DND-41 (cell line): ENCODE results near the gene OBI1.
"Not testable (repeated sequence)": the region's sequence is repeated elsewhere in the genome, so short reads cannot be mapped to it uniquely, and the experiment has no call there.

Source experiments
- ATAC-seq: fragments of 200-7000 bp; cut with Tn5 transposase; 3 replicates; pipeline ENCODE4 v1.9.1; 2021; ENCODE audit warnings: low read depth; ENCODE audit not compliant: insufficient read depth
- DNase-seq: peaks from one replicate; pipeline ENCODE4 v3.0.0-alpha.2; 2020
- H2AFZ ChIP-seq: 2 replicates; pipeline ENCODE4 v1.6.0; 2012; ENCODE audit warnings: low read depth, low read length
- H3K27ac ChIP-seq: 2 replicates; pipeline ENCODE4 v1.5.1; 2012; ENCODE audit warnings: low read length, inconsistent platforms
- H3K27me3 ChIP-seq: fragments of 200-600 bp; sonication (generic); 2 replicates; pipeline ENCODE4 v1.6.0; 2012; ENCODE audit warnings: low read length, mild to moderate bottlenecking, inconsistent platforms; ENCODE audit not compliant: insufficient read depth, poor library complexity
- H3K36me3 ChIP-seq: 2 replicates; pipeline ENCODE4 v1.5.1; 2012; ENCODE audit warnings: low read length, inconsistent platforms; ENCODE audit not compliant: insufficient read depth
- H3K4me1 ChIP-seq: 2 replicates; pipeline ENCODE4 v1.5.1; 2012; ENCODE audit warnings: mild to moderate bottlenecking, low read length; ENCODE audit not compliant: insufficient read depth
- H3K4me2 ChIP-seq: 2 replicates; pipeline ENCODE4 v1.6.0; 2012; ENCODE audit warnings: mild to moderate bottlenecking, moderate library complexity, low read length, inconsistent platforms; ENCODE audit not compliant: insufficient read depth
- H3K4me3 ChIP-seq, 2 experiments: fragments of 200-600 bp in 1 of 2; shearing (Covaris generic) in 1 of 2; 2 replicates each; pipeline ENCODE4 v1.5.1; 2012 to 2016; ENCODE audit warnings: inconsistent platforms in 2 of 2, low read length in 2 of 2, mild to moderate bottlenecking in 2 of 2, low read depth in 1 of 2, moderate library complexity in 1 of 2
- H3K79me2 ChIP-seq: 2 replicates; pipeline ENCODE4 v1.6.0; 2012; ENCODE audit warnings: low read length, inconsistent platforms; ENCODE audit not compliant: insufficient read depth
- H3K9ac ChIP-seq: 2 replicates; pipeline ENCODE4 v1.6.0; 2012; ENCODE audit warnings: low read depth, mild to moderate bottlenecking, inconsistent platforms, low read length, moderate library complexity
- H3K9me3 ChIP-seq: 2 replicates; pipeline ENCODE4 v1.5.1; 2012; ENCODE audit warnings: low read length, moderate library complexity, mild to moderate bottlenecking, inconsistent platforms; ENCODE audit not compliant: insufficient read depth, severe bottlenecking
- H4K20me1 ChIP-seq: 2 replicates; pipeline ENCODE4 v1.6.0; 2012; ENCODE audit warnings: low read length; ENCODE audit not compliant: insufficient read depth
- EZH2 ChIP-seq: IDR thresholded peaks from 3 replicates; pipeline ENCODE4 v1.6.1; 2012; ENCODE audit warnings: borderline replicate concordance, low read depth, mild to moderate bottlenecking, moderate library complexity, low read length, inconsistent platforms; ENCODE audit not compliant: severe bottlenecking
- TF ChIP-seq, protein P1 (sequence below): IDR thresholded peaks from 2 replicates; pipeline ENCODE4 v1.5.1; 2012; ENCODE audit warnings: borderline replicate concordance, low read length, moderate library complexity, mild to moderate bottlenecking; ENCODE audit not compliant: poor library complexity, severe bottlenecking; ENCODE audit errors: extremely low read depth

OBI1 gene

DNA sequence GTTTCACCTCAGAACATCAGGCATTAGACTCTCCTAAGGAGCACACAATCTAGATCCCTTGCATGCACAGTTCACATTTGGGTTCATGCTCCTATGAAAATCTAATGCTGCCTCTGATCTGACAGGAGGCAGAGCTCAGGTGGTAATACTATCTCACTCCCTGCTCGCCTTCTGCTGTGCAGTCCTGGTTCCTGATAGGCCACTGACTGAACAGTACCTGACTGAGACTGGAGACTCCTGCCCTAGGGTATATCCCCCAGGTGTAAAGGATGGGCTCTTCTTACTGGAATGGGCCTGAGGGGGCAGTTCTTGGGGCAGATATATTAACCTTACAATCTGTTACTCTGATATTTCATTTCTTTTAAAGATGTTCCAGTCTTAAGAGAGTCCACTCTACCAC lies 6.3 kb downstream of the OBI1 start:
- H3K9me3 ChIP-seq = no peaks in the 10 kb centered on the region
- DNase-seq (no peak), ATAC-seq (no peak)
- H3K27me3 ChIP-seq = no peaks in the 10 kb centered on the region
- peaks cover 82% of the 10 kb centered on the region for H4K20me1 ChIP-seq
- H3K4me3 ChIP-seq = no peak overlapping the region
- no peak overlapping the region for H3K9ac ChIP-seq
- peak overlapping the region; percentile 7; the same call in 1 of the 2 replicates for H3K4me2 ChIP-seq
- H2AFZ ChIP-seq = no peak overlapping the region
- peaks cover 9% of the 10 kb centered on the region; the same call in 1 of the 2 replicates for H3K36me3 ChIP-seq
- TF ChIP-seq, protein P1, sequence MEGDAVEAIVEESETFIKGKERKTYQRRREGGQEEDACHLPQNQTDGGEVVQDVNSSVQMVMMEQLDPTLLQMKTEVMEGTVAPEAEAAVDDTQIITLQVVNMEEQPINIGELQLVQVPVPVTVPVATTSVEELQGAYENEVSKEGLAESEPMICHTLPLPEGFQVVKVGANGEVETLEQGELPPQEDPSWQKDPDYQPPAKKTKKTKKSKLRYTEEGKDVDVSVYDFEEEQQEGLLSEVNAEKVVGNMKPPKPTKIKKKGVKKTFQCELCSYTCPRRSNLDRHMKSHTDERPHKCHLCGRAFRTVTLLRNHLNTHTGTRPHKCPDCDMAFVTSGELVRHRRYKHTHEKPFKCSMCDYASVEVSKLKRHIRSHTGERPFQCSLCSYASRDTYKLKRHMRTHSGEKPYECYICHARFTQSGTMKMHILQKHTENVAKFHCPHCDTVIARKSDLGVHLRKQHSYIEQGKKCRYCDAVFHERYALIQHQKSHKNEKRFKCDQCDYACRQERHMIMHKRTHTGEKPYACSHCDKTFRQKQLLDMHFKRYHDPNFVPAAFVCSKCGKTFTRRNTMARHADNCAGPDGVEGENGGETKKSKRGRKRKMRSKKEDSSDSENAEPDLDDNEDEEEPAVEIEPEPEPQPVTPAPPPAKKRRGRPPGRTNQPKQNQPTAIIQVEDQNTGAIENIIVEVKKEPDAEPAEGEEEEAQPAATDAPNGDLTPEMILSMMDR = no peak
- TF ChIP-seq EZH2 = no peak
- H3K4me1 ChIP-seq = peaks cover 65% of the 10 kb centered on the region
- H3K27ac ChIP-seq = no peak overlapping the region
- peaks cover 99% of the 10 kb centered on the region for H3K79me2 ChIP-seq

DNA sequence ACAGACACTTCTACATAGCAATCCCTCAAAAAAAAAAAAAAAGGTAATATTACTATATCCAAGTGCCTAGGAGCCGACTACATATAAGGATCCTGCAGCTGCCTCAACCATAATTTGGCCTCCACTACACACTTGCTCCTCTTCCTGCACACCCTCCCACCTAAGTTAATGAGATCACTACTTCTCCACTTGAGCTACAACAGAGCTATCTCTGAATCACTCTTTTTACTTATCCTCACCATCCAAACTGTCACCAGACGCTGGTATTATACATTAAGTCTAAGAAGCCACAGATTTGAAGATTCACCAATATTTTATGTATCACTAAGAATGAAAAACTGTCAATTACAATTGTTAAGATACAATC lies 8.3 kb downstream of the OBI1 start:
- Histone ChIP-seq H3K4me3 (no peak overlapping the region), H3K79me2 (peaks cover 99% of the 10 kb centered on the region), H3K4me2 (peak overlapping the region; percentile 23), H3K9ac (no peak overlapping the region), H4K20me1 (peaks cover 94% of the 10 kb centered on the region), H3K27ac (no peak overlapping the region), H3K36me3 (peaks cover 4% of the 10 kb centered on the region; the same call in 1 of the 2 replicates), H3K9me3 (no peaks in the 10 kb centered on the region), H3K27me3 (no peaks in the 10 kb centered on the region), H2AFZ (no peak overlapping the region), H3K4me1 (peaks cover 52% of the 10 kb centered on the region)
- no peak for TF ChIP-seq EZH2
- TF ChIP-seq, protein P1 = no peak
- peak; percentile 71 for ATAC-seq
- DNase-seq = no peak

DNA sequence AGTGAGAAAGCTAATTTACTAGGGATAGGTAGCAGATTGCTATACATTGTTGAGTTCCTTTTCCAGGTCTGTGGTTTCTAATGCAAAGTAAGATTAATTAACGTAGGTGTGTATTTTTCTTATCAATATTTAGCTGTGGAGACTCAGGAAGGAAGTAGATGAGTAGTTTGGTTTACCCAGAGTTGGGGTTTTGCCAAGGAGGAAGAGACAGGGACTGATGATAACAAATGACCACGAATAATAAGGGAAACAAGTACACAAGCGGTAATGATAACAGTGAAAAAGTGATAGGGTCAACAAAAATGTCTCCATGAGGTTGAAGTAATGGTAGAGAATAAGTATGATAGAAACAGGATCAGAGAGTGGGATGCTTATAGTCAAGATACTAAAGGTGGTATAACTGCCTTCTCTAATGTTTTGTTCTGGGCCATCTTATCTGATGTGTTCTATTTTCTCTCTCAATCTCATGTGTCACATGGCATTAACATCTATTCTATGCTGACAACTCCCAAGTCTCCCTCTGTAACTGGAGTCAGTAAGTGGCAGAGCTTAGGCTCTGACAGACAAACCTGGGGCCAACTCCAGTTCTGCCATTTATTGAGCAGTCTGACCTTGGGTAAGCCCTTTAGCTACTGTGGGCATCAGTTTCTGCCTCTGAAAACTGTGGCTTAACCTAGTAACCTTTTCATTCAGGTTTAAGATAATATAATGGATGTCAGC lies 8.8 kb downstream of the OBI1 start:
- Histone ChIP-seq H3K4me1 (peaks cover 46% of the 10 kb centered on the region), H2AFZ (no peak overlapping the region), H3K4me3 (no peak overlapping the region), H3K9ac (no peak overlapping the region), H3K9me3 (no peaks in the 10 kb centered on the region), H3K27ac (peak overlapping the region; percentile 24; the same call in 1 of the 2 replicates), H3K27me3 (no peaks in the 10 kb centered on the region), H3K36me3 (0 out of 2 replicates have a peak, but pooled peaks cover under 1% of the 10 kb centered on the region), H4K20me1 (peaks cover 93% of the 10 kb centered on the region), H3K4me2 (peak overlapping the region; percentile 23; the same call in 1 of the 2 replicates), H3K79me2 (peaks cover 99% of the 10 kb centered on the region)
- peak; percentile 27; the same call in 2 of the 3 replicates for ATAC-seq
- TF ChIP-seq EZH2 = no peak
- TF ChIP-seq, protein P1 = no peak
- no peak for DNase-seq

DNA sequence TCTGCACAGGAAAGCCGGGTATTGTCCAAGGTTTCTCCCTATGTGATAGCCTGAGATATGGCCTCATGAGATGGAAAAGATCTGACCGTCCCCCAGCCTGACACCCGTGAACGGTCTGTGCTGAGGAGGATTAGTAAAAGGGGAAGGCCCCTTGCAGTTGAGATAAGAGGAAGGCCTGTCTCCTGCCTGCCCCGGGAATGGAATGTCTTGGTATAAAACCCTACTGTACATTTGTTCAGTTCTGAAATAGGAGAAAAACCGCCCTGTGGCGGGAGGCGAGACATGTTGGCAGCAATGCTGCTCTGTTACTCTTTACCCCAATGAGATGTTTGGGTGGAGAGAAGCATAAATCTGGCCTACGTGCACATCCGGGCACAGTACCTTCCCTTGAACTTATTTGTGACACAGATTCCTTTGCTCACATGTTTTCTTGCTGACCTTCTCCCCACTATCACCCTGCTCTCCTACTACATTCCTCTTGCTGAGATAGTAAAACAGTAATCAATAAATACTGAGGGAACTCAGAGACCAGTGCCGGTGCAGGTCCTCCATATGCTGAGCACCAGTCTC lies 11.8 kb downstream of the OBI1 start:
- ATAC-seq, DNase-seq, H3K27ac ChIP-seq, H2AFZ ChIP-seq, H3K9ac ChIP-seq, H3K9me3 ChIP-seq, H3K4me2 ChIP-seq, H3K4me3 ChIP-seq, H3K27me3 ChIP-seq: not testable (repeated sequence)
- Histone ChIP-seq H4K20me1 (peaks cover 84% of the 10 kb centered on the region), H3K4me1 (peaks cover 33% of the 10 kb centered on the region), H3K79me2 (peaks cover 98% of the 10 kb centered on the region), H3K36me3 (peaks cover 16% of the 10 kb centered on the region)
